Common myeloid progenitor, CD34-positive (primary cell): ENCODE measurements around the gene GOLGA5.

ENCODE experiments used
- CTCF ChIA-PET: fragments of 350-600 bp; sonication (Branson Sonifier 250); formaldehyde crosslinking; loops from one replicate; lab custom pipeline; 2021; ENCODE audit warnings: antibody characterized with exemption; lab: Charles Lee
- POLR2A ChIA-PET: fragments of 350-600 bp; sonication (Branson Sonifier 250); formaldehyde crosslinking; loops from one replicate; lab custom pipeline; 2021; ENCODE audit warnings: antibody characterized with exemption; lab: Charles Lee
- DNase-seq, 3 donors: peaks; one replicate each; pipeline versions ENCODE4 v3.0.0 to v3.0.0-alpha.2; 2013
- H3K27ac ChIP-seq, 2 experiments: 1 replicate in 1 of 2; 2 replicates in 1 of 2; pipeline ENCODE4 v1.7.0; 2013; ENCODE audit warnings: inconsistent platforms in 2 of 2, low read length in 2 of 2, mild to moderate bottlenecking in 2 of 2, low read depth in 1 of 2, moderate library complexity in 1 of 2; ENCODE audit not compliant: severe bottlenecking in 2 of 2, insufficient read depth in 1 of 2, poor library complexity in 1 of 2
- H3K27me3 ChIP-seq, 5 experiments: replicated peaks in 2 of 5; 1 replicate in 3 of 5; 2 replicates in 2 of 5; pipeline versions ENCODE4 v1.6.1 to v1.7.0; 2013; ENCODE audit warnings: low read length in 4 of 5, mild to moderate bottlenecking in 2 of 5, moderate library complexity in 2 of 5, inconsistent platforms in 1 of 5; ENCODE audit not compliant: insufficient read depth in 5 of 5, control insufficient read depth in 4 of 5
- H3K36me3 ChIP-seq, 4 experiments: 1 replicate in 2 of 4; 2 replicates in 2 of 4; pipeline versions ENCODE4 v1.6.1 to v1.7.0; 2013; ENCODE audit warnings: low read length in 3 of 4, control low read depth in 1 of 4, mild to moderate bottlenecking in 1 of 4; ENCODE audit not compliant: control insufficient read depth in 4 of 4, insufficient read depth in 4 of 4
- H3K4me1 ChIP-seq, 4 experiments: 1 replicate in 3 of 4; 2 replicates in 1 of 4; pipeline versions ENCODE4 v1.6.1 to v1.7.1; 2013; ENCODE audit warnings: low read length in 3 of 4, mild to moderate bottlenecking in 3 of 4, control low read depth in 1 of 4, inconsistent platforms in 1 of 4, moderate library complexity in 1 of 4; ENCODE audit not compliant: control insufficient read depth in 4 of 4, insufficient read depth in 4 of 4; ENCODE audit errors: control extremely low read depth in 1 of 4
- H3K4me3 ChIP-seq, 7 experiments: 1 replicate in 4 of 7; 2 replicates in 3 of 7; pipeline versions ENCODE4 v1.5.1 to v1.7.0; 2013; ENCODE audit warnings: mild to moderate bottlenecking in 7 of 7, low read length in 6 of 7, moderate library complexity in 6 of 7, inconsistent platforms in 2 of 7, low read depth in 2 of 7, control low read depth in 1 of 7; ENCODE audit not compliant: insufficient read depth in 4 of 7, control insufficient read depth in 1 of 7; ENCODE audit errors: extremely low read depth in 1 of 7
- H3K9me3 ChIP-seq, 5 experiments: 1 replicate in 4 of 5; 2 replicates in 1 of 5; pipeline versions ENCODE4 v1.6.1 to v1.7.1; 2013; ENCODE audit warnings: low read length in 4 of 5, mild to moderate bottlenecking in 2 of 5, inconsistent platforms in 1 of 5, low read depth in 1 of 5, moderate library complexity in 1 of 5; ENCODE audit not compliant: control insufficient read depth in 4 of 5, insufficient read depth in 2 of 5; ENCODE audit errors: control extremely low read depth in 1 of 5
- WGBS: methylation state at CpG from one replicate; pipeline ENCODE4 v1.1.5; 2013; ENCODE audit not compliant: insufficient coverage; 5-methylcytosine and 5-hydroxymethylcytosine counted together

GOLGA5 gene

DNA sequence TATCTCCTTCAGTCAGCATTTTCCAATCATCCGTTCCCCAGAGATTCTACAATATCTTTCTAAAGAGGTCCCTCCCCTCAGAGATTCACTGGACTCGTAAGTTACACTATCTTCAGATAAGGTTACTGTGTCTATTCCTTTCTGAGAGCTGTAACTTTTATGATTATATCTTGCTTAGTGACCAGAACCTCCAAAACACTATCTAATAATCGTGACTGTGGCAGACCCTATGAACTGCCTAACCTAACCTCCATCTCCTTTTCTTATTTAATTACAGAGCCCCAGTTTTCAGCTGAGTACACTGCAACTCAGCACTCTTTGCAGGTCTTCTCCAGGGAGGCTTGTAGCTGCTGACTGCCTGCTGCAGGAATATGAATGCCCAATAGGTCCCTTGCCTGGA lies 90.3 kb downstream of the GOLGA5 start:
- Histone ChIP-seq H3K4me3 (no peak overlapping the region), H3K9me3 (peaks cover 0 to under 1% (median 0%) of the 10 kb centered on the region in 5 experiments), H3K4me1 (no peaks in the 10 kb centered on the region), H3K27me3 (peaks cover 0 to 15% (median 7%) of the 10 kb centered on the region in 5 experiments), H3K36me3 (no peaks in the 10 kb centered on the region), H3K27ac (no peak overlapping the region)
- WGBS: 92% methylated on average over 2 of the region's 3 CpGs
- POLR2A ChIA-PET: no interaction called here
- CTCF ChIA-PET: no interaction called here
- no peak for DNase-seq

DNA sequence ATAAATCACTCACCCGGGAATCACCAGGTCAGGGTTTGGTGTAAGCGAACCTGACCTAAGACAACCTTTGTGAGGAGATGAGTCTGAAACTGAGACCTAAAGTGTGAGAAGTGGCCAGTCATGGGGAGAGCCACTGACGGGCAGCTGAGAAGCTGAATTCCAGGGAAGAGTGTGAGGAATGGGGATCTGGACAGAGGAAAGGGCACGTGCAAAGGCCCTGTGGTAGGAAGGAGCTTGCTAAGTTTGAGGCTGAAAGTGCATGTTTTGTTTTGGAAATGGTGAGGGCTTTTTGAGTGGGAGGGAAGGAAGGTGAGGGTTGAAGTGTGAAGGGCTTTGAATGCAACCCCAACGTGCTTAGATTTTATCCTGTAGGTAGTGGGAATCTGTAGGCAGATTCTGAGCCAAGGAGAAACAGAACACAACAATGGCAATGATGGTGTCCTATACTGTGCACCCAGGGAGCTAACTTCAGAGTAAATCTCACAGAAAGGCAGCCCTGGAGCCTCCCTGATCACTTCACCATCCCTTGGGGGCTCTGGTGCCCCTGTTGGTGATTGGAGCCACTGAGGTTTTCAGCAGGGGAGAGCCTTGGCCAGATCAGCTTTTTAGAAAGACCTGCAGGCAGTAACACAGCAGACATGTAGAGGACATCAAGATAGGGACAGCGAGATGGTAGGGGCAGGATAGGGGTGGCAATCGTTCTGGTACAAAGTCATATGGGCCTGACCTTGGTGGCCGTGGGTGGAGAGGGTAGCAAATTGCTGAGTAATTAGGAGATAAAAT lies 91.4 kb downstream of the GOLGA5 start:
- ChIA-PET CTCF (interaction anchor here (1.1 kb wide), 1 partner anchor 11 kb away, joined by 3 read pairs; no protein-coding TSS in a partner anchor), POLR2A (no interaction called here)
- peaks cover 0 to 5% (median 0%) of the 10 kb centered on the region in 5 experiments for H3K9me3 ChIP-seq
- no peaks in the 10 kb centered on the region for H3K36me3 ChIP-seq
- H3K4me1 ChIP-seq: no peaks in the 10 kb centered on the region
- WGBS: 73% methylated on average over 7 of the region's 8 CpGs
- H3K27me3 ChIP-seq: peaks cover 0 to 15% (median 6%) of the 10 kb centered on the region in 5 experiments
- H3K4me3 ChIP-seq: no peak overlapping the region
- DNase-seq: no peak
- no peak overlapping the region for H3K27ac ChIP-seq

DNA sequence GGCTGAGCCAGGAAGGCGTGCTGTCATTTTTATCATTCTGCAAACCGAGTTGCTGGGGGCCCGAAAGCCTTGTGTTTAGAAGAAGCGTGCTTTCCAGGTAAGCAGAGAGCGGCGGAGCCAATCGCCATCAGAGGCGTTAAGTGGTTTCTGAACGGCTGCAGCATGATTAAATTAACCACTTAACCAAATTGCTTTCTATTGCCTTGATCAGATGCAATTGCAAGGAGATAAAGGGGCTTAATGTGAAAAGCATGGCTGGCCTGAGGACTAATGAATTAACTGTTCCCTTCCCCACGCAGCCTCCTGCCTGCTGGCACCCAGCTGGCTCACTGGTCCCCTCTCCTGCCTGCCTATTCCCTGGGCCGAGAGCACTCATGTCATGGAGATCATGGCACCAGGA lies 92.2 kb downstream of the GOLGA5 start:
- Histone ChIP-seq H3K4me3 (no peak overlapping the region), H3K27ac (no peak overlapping the region), H3K27me3 (peaks cover 0 to 11% (median 6%) of the 10 kb centered on the region in 5 experiments), H3K36me3 (no peaks in the 10 kb centered on the region), H3K9me3 (peaks cover 0 to 5% (median 0%) of the 10 kb centered on the region in 5 experiments), H3K4me1 (no peaks in the 10 kb centered on the region)
- ChIA-PET POLR2A (interaction anchor here (0.7 kb wide), 1 partner anchor 55 kb away, joined by 3 read pairs; no protein-coding TSS in a partner anchor), CTCF (no interaction called here)
- no peak for DNase-seq
- 87% methylated on average over 9 of the region's 11 CpGs for WGBS

DNA sequence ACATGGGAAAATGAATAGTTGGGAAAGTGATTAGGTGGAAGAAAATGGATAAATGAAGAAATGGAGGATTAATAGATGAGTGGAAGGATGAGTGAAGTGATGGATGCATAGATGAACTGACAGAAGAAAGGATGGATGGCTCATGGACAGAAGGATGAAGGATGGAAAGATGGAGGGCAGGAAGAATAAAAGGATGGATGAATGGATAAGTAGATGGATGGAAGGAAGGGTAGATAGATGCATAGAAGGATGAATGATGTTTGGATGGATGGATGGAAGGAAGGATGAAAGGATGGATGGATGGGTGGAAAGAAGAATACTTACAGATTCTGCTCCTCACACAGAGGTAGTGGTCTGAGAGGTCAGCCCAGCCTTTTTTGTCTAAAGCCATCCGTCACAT lies 93.1 kb downstream of the GOLGA5 start:
- WGBS: 100% methylated on average over 1 of the region's 1 CpG
- CTCF ChIA-PET: no interaction called here
- H3K9me3 ChIP-seq: peaks cover 0 to 5% (median 0%) of the 10 kb centered on the region in 5 experiments
- DNase-seq: no peak
- no peak overlapping the region for H3K27ac ChIP-seq
- POLR2A ChIA-PET: interaction anchor here (0.7 kb wide), 1 partner anchor 55 kb away, joined by 3 read pairs; no protein-coding TSS in a partner anchor
- H3K36me3 ChIP-seq: no peaks in the 10 kb centered on the region
- no peaks in the 10 kb centered on the region for H3K4me1 ChIP-seq
- no peak overlapping the region for H3K4me3 ChIP-seq
- peaks cover 0 to 11% (median 2%) of the 10 kb centered on the region in 5 experiments for H3K27me3 ChIP-seq

DNA sequence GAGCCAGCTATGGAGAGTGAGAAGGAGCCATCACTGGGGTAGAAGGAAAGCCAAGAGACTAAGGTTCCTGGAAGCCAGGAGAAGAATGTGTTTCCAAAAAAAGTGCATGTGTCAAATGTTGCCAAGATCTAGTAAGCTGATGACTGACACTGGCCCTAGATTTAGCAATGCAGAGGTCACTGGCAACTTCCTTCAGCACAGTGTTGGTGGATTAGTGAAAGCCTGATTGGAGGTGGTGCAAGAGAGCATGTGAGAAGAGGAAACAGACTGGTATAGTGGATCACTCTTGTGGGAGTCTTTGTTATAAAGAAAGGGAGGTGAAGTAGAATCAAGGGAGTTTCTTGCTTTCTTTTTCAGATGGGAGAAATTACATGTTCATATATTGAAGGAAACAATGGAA lies 94.8 kb downstream of the GOLGA5 start:
- DNase-seq: no peak
- Histone ChIP-seq H3K27me3 (peaks cover 0 to 9% (median 0%) of the 10 kb centered on the region in 5 experiments), H3K36me3 (no peaks in the 10 kb centered on the region), H3K27ac (no peak overlapping the region), H3K4me1 (no peaks in the 10 kb centered on the region), H3K9me3 (peaks cover 0 to 17% (median 8%) of the 10 kb centered on the region in 5 experiments), H3K4me3 (no peak overlapping the region)
- POLR2A ChIA-PET: no interaction called here
- CTCF ChIA-PET: no interaction called here
